ENCODE data around the gene SLC12A8. TPM values are rescaled to one million over a fixed set of nuclear protein-coding genes. Genes with fewer than 3 reads are reported as not detected.

The SLC12A8 gene
- polyA plus RNA-seq, 1 of the 3 experiments (the other 2 are of a cell fraction), result 7.5 TPM

DNA sequence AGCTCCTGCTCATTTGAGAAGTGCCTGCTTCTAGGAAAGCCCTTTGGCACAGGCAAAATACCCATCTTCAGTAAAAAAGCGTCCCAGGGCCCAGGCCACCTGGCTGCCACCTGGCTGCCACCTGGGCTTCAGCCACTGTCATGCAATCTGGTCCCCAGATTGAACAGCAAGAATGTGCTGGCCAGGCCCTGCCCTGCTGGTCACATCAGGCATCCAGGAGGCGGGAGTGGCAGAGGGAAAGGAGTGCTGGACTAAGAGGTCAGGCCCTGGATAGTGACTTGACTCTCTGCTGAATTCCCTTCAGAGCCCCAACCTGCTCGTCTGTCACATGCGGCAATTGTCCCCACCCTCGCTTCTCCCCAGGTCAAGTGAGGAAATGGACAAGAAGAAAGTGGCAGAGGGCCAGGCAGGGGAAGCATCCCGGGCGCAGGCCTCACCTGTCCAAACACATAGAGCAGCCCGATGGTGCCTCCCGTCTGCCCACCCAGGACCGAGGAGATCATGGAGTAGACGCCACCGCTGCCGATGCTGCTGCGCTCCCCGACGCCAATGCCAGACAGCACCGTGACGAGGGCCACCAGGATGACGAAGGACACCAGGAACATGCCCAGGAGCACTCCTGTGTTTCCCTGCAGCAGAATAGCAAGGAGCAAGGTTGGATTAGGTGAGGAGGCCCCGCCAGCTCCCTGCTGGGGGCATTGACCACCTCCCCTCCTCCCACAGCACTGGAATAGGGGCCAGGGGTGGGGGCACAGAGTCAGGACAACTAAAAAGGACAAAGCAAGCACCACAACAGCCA is 25.5 kb downstream of the SLC12A8 start:
- Histone ChIP-seq H2AFZ (ENCODE audit: low read depth) (0 out of 2 replicates have a peak overlapping the region, but pooled peaks have one; percentile 19), H3F3A (replicated peaks; ENCODE audit: insufficient read depth) (no peaks in the 10 kb centered on the region), H4K20me1 (ENCODE audit: insufficient read depth) (no peaks in the 10 kb centered on the region), H3K27ac (ENCODE audit: low read depth in 2 of 2, low read length in 1 of 2) (no peak overlapping the region; a peak in 1 of 4 replicates), H3K4me3 (ENCODE audit: low read depth in 2 of 2, low read length in 1 of 2) (no peak overlapping the region), H3K79me2 (ENCODE audit: insufficient read depth) (no peaks in the 10 kb centered on the region), H3K4me2 (no peak overlapping the region), H3K9ac (no peak overlapping the region), H3K36me3 (replicated peaks in 1 of 2; ENCODE audit: control insufficient read depth in 1 of 2, insufficient read depth in 2 of 2, low read length in 1 of 2) (no peaks in the 10 kb centered on the region), H3K4me1 (ENCODE audit: control insufficient read depth in 1 of 2, insufficient read depth in 2 of 2, low read depth in 1 of 2, low read length in 1 of 2) (peaks cover 0 to 18% of the 10 kb centered on the region in 2 experiments; a peak in 1 of 4 replicates), H3K9me3 (no peaks in the 10 kb centered on the region), H3K27me3 (ENCODE audit: insufficient read depth) (no peaks in the 10 kb centered on the region), H3K9me2 (no peaks in the 10 kb centered on the region)
- DNase-seq, result peak; percentile 64
- CTCF ChIA-PET, result interaction anchor here (1.5 kb wide), 1 partner anchor 14 kb away, joined by 4 read pairs; no protein-coding TSS in a partner anchor
- TF ChIP-seq EP300 (IDR thresholded peaks at IDR 0.05; ENCODE audit: borderline replicate concordance in 1 of 2, low read depth in 1 of 2, low read length in 1 of 2) (no peak), TAF1 (IDR thresholded peaks at IDR 0.05; ENCODE audit: borderline replicate concordance, low read depth, low read length) (no peak), TCF12 (IDR thresholded peaks at IDR 0.05) (peak; percentile 72), SIN3A (IDR thresholded peaks at IDR 0.05; ENCODE audit: borderline replicate concordance, low read depth, low read length) (no peak), NRF1 (IDR thresholded peaks at IDR 0.05; ENCODE audit: low read depth, low read length) (no peak), JUND (IDR thresholded peaks at IDR 0.05) (no peak), CHD2 (IDR thresholded peaks at IDR 0.05; ENCODE audit: low read length, partially characterized antibody) (peak; percentile 34), RCOR1 (IDR thresholded peaks at IDR 0.05; ENCODE audit: low read length) (peak; percentile 36; the same call in 1 of the 2 replicates), NFIC (IDR thresholded peaks at IDR 0.05; ENCODE audit: borderline replicate concordance) (no peak), FOXM1 (IDR thresholded peaks at IDR 0.05; ENCODE audit: low read depth) (no peak), GATA2 (CRISPR knock-in tag; IDR thresholded peaks at IDR 0.05) (no peak), EZH2phosphoT487 (IDR thresholded peaks at IDR 0.05; ENCODE audit: borderline replicate concordance, low read depth) (no peak), RXRA (IDR thresholded peaks at IDR 0.05; ENCODE audit: borderline replicate concordance, low read depth) (no peak), FOSL2 (IDR thresholded peaks at IDR 0.05; ENCODE audit: borderline replicate concordance, low read depth) (no peak), FOXJ3 (CRISPR knock-in tag; IDR thresholded peaks at IDR 0.05) (no peak), YY1 (IDR thresholded peaks at IDR 0.05; ENCODE audit: low read depth) (no peak)
- POLR2A ChIA-PET, result interaction anchor here (0.7 kb wide), 1 partner anchor 18 kb away, joined by 3 read pairs; no protein-coding TSS in a partner anchor
- WGBS (ENCODE audit: low lambda C conversion rate), result 92% methylated on average over 16 of the region's 20 CpGs

DNA sequence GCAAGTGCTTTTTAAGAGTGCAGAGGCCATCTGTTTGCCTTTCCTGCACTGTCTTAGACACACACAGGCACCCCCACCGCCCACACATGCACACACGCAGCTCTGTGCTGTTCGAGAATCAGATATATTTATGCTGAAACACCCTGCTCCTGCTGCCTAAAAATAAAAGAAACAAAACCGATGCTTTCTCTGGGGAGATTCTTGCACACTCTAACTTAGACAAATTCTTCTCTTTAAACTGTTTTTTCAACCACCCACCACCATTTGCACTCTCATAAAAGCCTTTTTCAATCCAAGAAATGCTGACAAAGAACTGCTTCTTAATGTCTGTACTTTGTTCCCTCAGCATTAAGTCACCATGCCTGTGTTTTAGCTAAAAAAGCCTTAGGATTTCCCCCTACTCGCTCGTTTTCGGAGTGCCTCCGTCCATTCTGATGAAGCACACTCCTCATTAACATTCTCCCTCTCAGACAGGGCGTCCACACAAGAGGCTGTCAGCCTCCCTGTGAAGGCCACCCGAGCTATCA is 26.2 kb downstream of the SLC12A8 start:
- Histone ChIP-seq H3K36me3 (replicated peaks in 1 of 2; ENCODE audit: control insufficient read depth in 1 of 2, insufficient read depth in 2 of 2, low read length in 1 of 2) (no peaks in the 10 kb centered on the region), H3K9me2 (no peaks in the 10 kb centered on the region), H3K27ac (ENCODE audit: low read depth in 2 of 2, low read length in 1 of 2) (no peak overlapping the region; a peak in 1 of 4 replicates), H2AFZ (ENCODE audit: low read depth) (0 out of 2 replicates have a peak overlapping the region, but pooled peaks have one; percentile 19), H3K9ac (no peak overlapping the region), H3K4me1 (ENCODE audit: control insufficient read depth in 1 of 2, insufficient read depth in 2 of 2, low read depth in 1 of 2, low read length in 1 of 2) (peaks cover 0 to 18% of the 10 kb centered on the region in 2 experiments; a peak in 1 of 4 replicates), H3K9me3 (no peaks in the 10 kb centered on the region), H3K4me3 (ENCODE audit: low read depth in 2 of 2, low read length in 1 of 2) (no peak overlapping the region), H4K20me1 (ENCODE audit: insufficient read depth) (no peaks in the 10 kb centered on the region), H3K27me3 (ENCODE audit: insufficient read depth) (no peaks in the 10 kb centered on the region), H3K79me2 (ENCODE audit: insufficient read depth) (no peaks in the 10 kb centered on the region), H3K4me2 (no peak overlapping the region), H3F3A (replicated peaks; ENCODE audit: insufficient read depth) (no peaks in the 10 kb centered on the region)
- no peak for TF ChIP-seq FOSL2 (IDR thresholded peaks at IDR 0.05; ENCODE audit: borderline replicate concordance, low read depth)
- no peak for TF ChIP-seq SMC3 (IDR thresholded peaks at IDR 0.05; ENCODE audit: low read depth, low read length)
- CTCF ChIA-PET, result interaction anchor here (1.5 kb wide), 1 partner anchor 15 kb away, joined by 4 read pairs; no protein-coding TSS in a partner anchor
- 65% methylated on average over 10 of the region's 10 CpGs for WGBS (ENCODE audit: low lambda C conversion rate)
- DNase-seq, result peak; percentile 53
- POLR2A ChIA-PET, result interaction anchor here (0.7 kb wide), 1 partner anchor 18 kb away, joined by 3 read pairs; no protein-coding TSS in a partner anchor

Measured in SK-N-SH (cell line).